C4-2B (cell line): ENCODE results near the gene GHRL.

ENCODE experiments used
- ZFX ChIP-seq: fragments of 450-650 bp; IDR thresholded peaks from 2 replicates; pipeline ENCODE4 v1.6.1; 2017
- TF ChIP-seq, protein P1 (sequence below): fragments of 450-650 bp; conservative IDR thresholded peaks from 2 replicates; pipeline ENCODE4 v1.5.1; 2017; ENCODE audit warnings: mild to moderate bottlenecking

DNA sequence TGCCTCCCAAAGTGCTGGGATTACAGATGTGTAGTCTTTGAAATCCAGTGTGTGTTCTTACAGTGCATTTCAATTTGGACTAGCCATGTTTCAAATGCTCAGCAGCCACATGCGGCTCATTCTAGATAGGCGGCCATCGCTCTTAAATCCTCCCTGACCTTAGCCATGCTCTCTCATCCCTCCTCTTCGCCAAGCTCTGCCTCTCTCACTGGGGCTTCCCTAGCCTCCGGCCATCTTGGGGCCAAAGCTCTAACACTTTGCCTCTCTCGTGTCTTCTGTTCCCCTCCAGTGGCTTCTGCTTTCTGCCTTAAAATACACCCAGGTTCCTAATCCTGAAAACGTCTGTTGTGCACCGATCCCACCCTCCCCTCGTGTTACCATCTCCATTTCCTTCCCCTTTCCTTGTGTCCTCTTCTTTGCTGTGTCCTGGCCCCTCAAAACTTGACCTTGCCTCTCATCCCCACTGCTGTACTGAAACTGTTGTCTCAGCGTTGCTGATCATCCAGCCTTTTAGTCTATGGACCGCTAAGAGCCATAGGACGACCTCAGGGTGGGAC is 1.4 kb upstream of the GHRL start:
- TF ChIP-seq, protein P1, sequence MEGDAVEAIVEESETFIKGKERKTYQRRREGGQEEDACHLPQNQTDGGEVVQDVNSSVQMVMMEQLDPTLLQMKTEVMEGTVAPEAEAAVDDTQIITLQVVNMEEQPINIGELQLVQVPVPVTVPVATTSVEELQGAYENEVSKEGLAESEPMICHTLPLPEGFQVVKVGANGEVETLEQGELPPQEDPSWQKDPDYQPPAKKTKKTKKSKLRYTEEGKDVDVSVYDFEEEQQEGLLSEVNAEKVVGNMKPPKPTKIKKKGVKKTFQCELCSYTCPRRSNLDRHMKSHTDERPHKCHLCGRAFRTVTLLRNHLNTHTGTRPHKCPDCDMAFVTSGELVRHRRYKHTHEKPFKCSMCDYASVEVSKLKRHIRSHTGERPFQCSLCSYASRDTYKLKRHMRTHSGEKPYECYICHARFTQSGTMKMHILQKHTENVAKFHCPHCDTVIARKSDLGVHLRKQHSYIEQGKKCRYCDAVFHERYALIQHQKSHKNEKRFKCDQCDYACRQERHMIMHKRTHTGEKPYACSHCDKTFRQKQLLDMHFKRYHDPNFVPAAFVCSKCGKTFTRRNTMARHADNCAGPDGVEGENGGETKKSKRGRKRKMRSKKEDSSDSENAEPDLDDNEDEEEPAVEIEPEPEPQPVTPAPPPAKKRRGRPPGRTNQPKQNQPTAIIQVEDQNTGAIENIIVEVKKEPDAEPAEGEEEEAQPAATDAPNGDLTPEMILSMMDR, result no peak
- TF ChIP-seq ZFX, result no peak
